GM19025 (cell line): ENCODE data around the gene HIC1.

Experiments used
- ATAC-seq: cut with Tn5 transposase; IDR thresholded peaks from one replicate; pipeline ENCODE4 v1.9.1; 2021; ENCODE audit warnings: mild to moderate bottlenecking, low read depth, moderate library complexity; ENCODE audit not compliant: unreplicated experiment

The HIC1 gene

GRCh38 chr17:2042933-2043332 lies 12.0 kb upstream of the HIC1 start:
- no peak for ATAC-seq

- no peak for ATAC-seq
Observed at GRCh38 chr17:2043785-2044184, 11.1 kb upstream of the HIC1 start.

GRCh38 chr17:2044263-2044894 lies 10.5 kb upstream of the HIC1 start:
- ATAC-seq = no peak

GRCh38 chr17:2047590-2047989 lies 7.3 kb upstream of the HIC1 start:
- ATAC-seq = no peak

GRCh38 chr17:2048805-2049204 lies 6.1 kb upstream of the HIC1 start:
- no peak for ATAC-seq

GRCh38 chr17:2049333-2050299 lies 5.3 kb upstream of the HIC1 start:
- peak; percentile 60 for ATAC-seq

GRCh38 chr17:2050300-2051060 lies 4.4 kb upstream of the HIC1 start:
- ATAC-seq = peak; percentile 19

- no peak for ATAC-seq
Observed at GRCh38 chr17:2051061-2051932, 3.6 kb upstream of the HIC1 start.

GRCh38 chr17:2051933-2052559 lies 2.9 kb upstream of the HIC1 start:
- no peak for ATAC-seq

GRCh38 chr17:2053380-2054261 lies 1.3 kb upstream of the HIC1 start:
- no peak for ATAC-seq

GRCh38 chr17:2054262-2054511 lies 716 bp upstream of the HIC1 start:
- no peak for ATAC-seq

GRCh38 chr17:2055292-2056205 lies 646 bp downstream of the HIC1 start:
- ATAC-seq = no peak

GRCh38 chr17:2056206-2057174 lies 1.6 kb downstream of the HIC1 start:
- ATAC-seq = no peak

- ATAC-seq = no peak
Observed at GRCh38 chr17:2057175-2057759, 2.4 kb downstream of the HIC1 start.

GRCh38 chr17:2057760-2058585 lies 3.1 kb downstream of the HIC1 start:
- ATAC-seq = no peak
